ENCODE data around the gene HBD.

HBD gene

DNA sequence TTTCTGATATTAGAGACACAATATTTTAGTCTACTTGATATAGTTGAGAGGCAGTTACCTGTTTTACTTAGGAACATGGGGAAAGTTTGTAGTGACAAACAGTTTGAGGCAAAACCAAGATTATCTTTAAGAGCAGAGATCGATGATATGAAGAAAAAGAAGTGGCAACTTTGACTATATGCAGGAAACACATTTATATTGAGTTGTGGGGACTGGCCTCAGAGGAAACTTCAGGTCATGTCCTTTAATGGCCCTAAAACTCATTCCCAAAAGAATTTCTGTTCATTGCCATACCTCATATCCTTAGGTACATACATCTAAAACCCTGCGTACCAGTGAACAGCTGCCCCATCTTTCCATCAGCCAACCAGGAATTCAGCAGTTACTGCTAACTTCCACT lies 10.9 kb upstream of the HBD start:
- no peaks in the 10 kb centered on the region for H3K4me1 Mint-ChIP-seq
- H3K9me3 Mint-ChIP-seq = no peaks in the 10 kb centered on the region
- DNase-seq (ENCODE audit: low spot score in 2 of 2) (no peak), ATAC-seq (no peak)
- H3K36me3 Mint-ChIP-seq = no peaks in the 10 kb centered on the region
- H3K4me3 Mint-ChIP-seq = no peak overlapping the region
- H3K27ac Mint-ChIP-seq = no peak overlapping the region

DNA sequence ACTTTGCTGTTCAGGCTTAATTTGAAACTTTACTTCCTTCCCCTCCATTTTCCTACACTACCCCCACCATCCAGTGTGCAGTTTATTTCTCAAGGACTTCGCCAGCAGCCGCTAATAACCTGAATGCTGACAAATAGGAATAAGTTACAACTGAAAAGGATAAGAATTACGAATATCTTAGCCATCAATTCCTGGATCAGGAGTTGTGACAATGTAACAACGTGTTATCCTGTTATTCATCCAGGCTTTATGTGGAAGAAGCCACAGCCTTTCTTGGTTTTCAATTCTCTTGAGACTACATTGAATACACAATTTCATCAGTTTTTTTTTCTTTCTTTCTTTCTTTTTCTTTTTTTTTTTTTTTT lies 9.5 kb upstream of the HBD start:
- no peak overlapping the region for H3K4me3 Mint-ChIP-seq
- no peaks in the 10 kb centered on the region for H3K9me3 Mint-ChIP-seq
- ATAC-seq = no peak
- H3K27ac Mint-ChIP-seq = no peak overlapping the region
- DNase-seq (ENCODE audit: low spot score in 2 of 2) = no peak
- no peaks in the 10 kb centered on the region for H3K36me3 Mint-ChIP-seq
- no peaks in the 10 kb centered on the region for H3K4me1 Mint-ChIP-seq

DNA sequence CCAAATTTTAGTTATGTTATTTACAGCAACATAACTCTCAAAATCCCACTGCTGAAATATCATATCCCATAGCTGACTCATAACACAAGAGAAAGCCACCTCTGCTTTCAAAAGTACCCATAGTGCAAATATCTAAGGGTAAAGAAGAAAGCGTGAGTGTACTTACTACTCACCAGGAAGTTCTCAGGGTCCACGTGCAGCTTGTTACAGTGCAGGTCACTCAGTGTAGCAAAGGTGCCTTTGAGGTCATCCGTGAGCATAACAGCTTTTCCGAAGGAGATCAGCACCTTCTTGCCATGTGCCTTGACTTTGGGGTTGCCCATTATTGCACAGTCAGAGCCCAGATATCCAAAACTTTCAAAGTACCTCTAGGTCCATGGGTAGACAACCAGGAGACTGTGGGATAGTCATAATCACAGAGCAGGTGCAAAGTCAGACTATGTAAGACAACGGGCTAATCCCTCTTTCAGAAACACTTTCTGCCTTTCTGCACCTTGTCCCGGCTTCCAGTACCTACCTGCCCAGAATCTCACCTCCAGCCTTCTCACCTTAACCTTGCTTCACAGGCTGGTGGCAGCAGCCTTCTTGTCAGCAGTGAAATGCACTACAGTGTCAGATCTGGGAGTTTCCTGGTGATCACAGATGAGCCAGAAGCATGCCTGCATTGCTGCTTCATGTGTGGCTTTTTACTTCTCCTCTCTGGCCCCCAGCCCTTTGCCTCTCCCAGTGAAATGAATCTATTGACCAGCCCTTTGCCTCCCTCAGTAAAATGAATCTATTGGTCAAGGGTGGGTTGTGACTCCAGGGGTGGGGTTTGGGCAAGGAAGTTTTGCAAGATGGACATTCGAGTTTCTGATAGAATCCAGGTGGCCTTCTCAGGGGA lies 8.9 kb upstream of the HBD start:
- Mint-ChIP-seq H3K4me1 (no peaks in the 10 kb centered on the region), H3K9me3 (no peaks in the 10 kb centered on the region), H3K4me3 (no peak overlapping the region), H3K36me3 (no peaks in the 10 kb centered on the region), H3K27ac (no peak overlapping the region)
- DNase-seq (ENCODE audit: low spot score in 2 of 2) (no peak), ATAC-seq (no peak)

- no peaks in the 10 kb centered on the region for H3K36me3 Mint-ChIP-seq
- no peak for ATAC-seq
- no peaks in the 10 kb centered on the region for H3K9me3 Mint-ChIP-seq
- no peak for DNase-seq (ENCODE audit: low spot score in 2 of 2)
- no peak overlapping the region for H3K4me3 Mint-ChIP-seq
- no peak overlapping the region for H3K27ac Mint-ChIP-seq
- no peaks in the 10 kb centered on the region for H3K4me1 Mint-ChIP-seq
These were observed 7.9 kb upstream of the HBD start for GRCh38 chr11:5242208-5242607.

DNA sequence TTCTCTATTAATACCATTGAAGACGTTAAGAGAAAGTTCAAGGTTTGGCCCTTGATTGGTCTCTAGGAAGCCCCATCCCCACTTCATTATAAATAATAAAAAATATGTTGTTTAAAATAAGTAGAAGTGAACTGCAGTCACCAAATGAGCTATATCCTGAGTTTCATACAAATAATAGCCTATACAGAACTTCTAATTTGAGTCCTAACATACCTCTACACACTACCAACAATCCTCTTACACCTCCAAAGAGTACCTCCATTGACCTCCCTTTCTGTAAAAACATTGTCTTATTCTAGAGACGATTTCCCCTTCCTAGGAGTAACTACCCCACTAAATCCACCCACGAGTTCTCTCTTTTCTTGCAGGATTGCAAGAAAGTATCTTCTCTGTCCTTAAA lies 7.2 kb upstream of the HBD start:
- Mint-ChIP-seq H3K27ac (no peak overlapping the region), H3K4me1 (no peaks in the 10 kb centered on the region), H3K36me3 (no peaks in the 10 kb centered on the region), H3K9me3 (no peaks in the 10 kb centered on the region), H3K4me3 (no peak overlapping the region)
- no peak for ATAC-seq
- no peak for DNase-seq (ENCODE audit: low spot score in 2 of 2)

- DNase-seq (ENCODE audit: low spot score in 2 of 2) = no peak
- Mint-ChIP-seq H3K4me3 (no peak overlapping the region), H3K36me3 (no peaks in the 10 kb centered on the region), H3K4me1 (no peaks in the 10 kb centered on the region), H3K9me3 (no peaks in the 10 kb centered on the region), H3K27ac (no peak overlapping the region)
- ATAC-seq = no peak
These were observed 6.2 kb upstream of the HBD start for GRCh38 chr11:5240458-5240857.

DNA sequence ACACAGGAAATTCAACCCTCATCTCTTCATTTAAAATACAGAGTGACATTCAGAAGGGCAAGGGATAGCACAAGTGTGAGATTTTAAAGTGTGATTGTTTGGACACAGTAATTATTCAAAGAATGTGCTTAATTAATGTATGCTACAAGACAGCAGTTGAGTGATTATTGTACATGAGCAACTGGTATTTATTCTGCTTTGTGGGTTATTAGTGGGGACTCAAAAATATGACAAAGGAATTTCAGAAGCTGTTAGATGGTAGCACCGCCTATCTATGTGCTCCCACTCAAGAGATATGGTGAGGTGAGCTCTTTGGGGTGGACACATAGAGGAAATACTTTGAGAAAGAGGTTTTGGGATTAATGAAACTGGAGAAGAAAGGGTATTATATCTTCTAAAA lies 5.8 kb upstream of the HBD start:
- DNase-seq (ENCODE audit: low spot score in 2 of 2) = no peak
- ATAC-seq = no peak
- Mint-ChIP-seq H3K27ac (no peak overlapping the region), H3K4me3 (no peak overlapping the region), H3K36me3 (no peaks in the 10 kb centered on the region), H3K4me1 (no peaks in the 10 kb centered on the region), H3K9me3 (no peaks in the 10 kb centered on the region)

DNA sequence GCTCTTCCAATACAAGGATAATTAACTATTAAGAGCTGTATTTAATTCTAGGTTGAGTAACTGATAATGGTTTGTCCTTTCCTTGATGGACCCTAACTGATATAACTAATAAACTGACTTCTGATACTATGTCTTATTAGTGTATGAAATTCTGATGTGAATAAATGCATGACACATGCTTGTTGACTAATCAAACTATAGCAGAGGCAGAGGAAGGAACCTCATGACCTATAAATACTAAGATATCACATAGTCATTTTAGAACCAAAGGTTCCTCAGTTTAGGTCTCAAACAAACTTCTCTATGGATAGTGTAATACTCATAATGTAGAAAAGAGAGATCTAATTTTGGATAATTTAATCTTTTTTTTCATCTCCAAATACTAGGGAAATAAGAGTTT lies 4.8 kb upstream of the HBD start:
- ATAC-seq (no peak), DNase-seq (ENCODE audit: low spot score in 2 of 2) (no peak)
- Mint-ChIP-seq H3K4me1 (no peaks in the 10 kb centered on the region), H3K4me3 (no peak overlapping the region), H3K36me3 (no peaks in the 10 kb centered on the region), H3K9me3 (no peaks in the 10 kb centered on the region), H3K27ac (no peak overlapping the region)

DNA sequence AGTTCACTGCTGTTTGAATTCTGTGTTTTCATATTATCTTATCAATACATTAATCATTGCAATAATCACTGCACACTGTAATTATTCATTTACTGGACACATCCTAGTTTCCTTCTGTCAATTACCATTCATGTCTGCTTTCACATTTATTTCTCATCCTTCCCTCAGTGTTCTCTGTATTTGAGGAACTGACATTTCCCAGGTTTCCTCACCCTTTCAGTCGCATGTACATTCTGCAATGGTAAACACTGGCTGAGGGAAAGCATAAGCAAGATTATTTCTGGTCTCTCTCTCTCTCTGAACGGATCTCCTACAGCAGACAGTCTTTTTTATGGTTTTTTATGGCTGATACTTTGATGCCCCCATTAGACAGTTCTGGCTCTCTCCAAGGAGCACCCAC lies 4.2 kb upstream of the HBD start:
- ATAC-seq (no peak), DNase-seq (ENCODE audit: low spot score in 2 of 2) (no peak)
- Mint-ChIP-seq H3K27ac (no peak overlapping the region), H3K9me3 (no peaks in the 10 kb centered on the region), H3K36me3 (no peaks in the 10 kb centered on the region), H3K4me3 (no peak overlapping the region), H3K4me1 (no peaks in the 10 kb centered on the region)

DNA sequence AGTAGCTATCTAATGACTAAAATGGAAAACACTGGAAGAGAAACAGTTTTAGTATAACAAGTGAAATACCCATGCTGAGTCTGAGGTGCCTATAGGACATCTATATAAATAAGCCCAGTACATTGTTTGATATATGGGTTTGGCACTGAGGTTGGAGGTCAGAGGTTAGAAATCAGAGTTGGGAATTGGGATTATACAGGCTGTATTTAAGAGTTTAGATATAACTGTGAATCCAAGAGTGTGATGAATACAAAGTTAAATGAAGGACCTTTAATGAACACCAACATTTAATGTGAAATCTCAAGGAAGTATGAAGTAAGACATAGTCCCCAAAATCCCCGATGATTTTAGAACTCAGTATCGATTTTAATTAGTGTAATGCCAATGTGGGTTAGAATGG lies 3.1 kb upstream of the HBD start:
- no peaks in the 10 kb centered on the region for H3K9me3 Mint-ChIP-seq
- ATAC-seq (no peak), DNase-seq (ENCODE audit: low spot score in 2 of 2) (no peak)
- H3K4me1 Mint-ChIP-seq = no peaks in the 10 kb centered on the region
- no peaks in the 10 kb centered on the region for H3K36me3 Mint-ChIP-seq
- H3K4me3 Mint-ChIP-seq = no peak overlapping the region
- no peak overlapping the region for H3K27ac Mint-ChIP-seq

DNA sequence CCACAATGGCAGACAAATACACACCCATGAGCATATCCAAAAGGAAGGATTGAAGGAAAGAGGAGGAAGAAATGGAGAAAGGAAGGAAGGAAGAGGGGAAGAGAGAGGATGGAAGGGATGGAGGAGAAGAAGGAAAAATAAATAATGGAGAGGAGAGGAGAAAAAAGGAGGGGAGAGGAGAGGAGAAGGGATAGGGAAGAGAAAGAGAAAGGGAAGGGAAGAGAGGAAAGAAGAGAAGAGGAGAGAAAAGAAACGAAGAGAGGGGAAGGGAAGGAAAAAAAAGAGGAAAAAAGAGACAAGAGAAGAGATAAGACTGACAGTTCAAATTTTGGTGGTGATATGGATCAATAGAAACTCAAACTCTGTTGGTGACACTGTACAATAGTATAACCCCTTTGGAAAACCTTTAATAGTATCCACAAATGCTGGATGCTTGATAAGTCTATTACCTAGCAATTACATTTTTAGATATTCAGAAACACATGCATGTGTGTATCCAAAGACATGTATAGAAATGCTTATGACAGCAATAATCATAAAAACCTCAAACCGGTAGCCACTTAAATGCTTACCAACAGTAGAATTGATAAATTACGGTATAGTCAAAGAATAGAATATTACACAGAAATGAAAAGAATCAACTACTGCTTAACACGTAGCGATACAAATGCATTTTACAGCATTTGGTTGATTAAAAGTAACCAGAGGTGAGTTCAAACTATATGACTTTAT lies 1.2 kb upstream of the HBD start:
- H3K27ac Mint-ChIP-seq = no peak overlapping the region
- H3K4me3 Mint-ChIP-seq = no peak overlapping the region
- H3K4me1 Mint-ChIP-seq = no peaks in the 10 kb centered on the region
- ATAC-seq (no peak), DNase-seq (ENCODE audit: low spot score in 2 of 2) (no peak)
- no peaks in the 10 kb centered on the region for H3K36me3 Mint-ChIP-seq
- no peaks in the 10 kb centered on the region for H3K9me3 Mint-ChIP-seq

GRCh38 chr11:5233307-5233706 lies 976 bp downstream of the HBD start:
- Mint-ChIP-seq H3K4me3 (no peak overlapping the region), H3K27ac (no peak overlapping the region), H3K9me3 (no peaks in the 10 kb centered on the region), H3K36me3 (no peaks in the 10 kb centered on the region), H3K4me1 (no peaks in the 10 kb centered on the region)
- ATAC-seq (no peak), DNase-seq (ENCODE audit: low spot score in 2 of 2) (no peak)

DNA sequence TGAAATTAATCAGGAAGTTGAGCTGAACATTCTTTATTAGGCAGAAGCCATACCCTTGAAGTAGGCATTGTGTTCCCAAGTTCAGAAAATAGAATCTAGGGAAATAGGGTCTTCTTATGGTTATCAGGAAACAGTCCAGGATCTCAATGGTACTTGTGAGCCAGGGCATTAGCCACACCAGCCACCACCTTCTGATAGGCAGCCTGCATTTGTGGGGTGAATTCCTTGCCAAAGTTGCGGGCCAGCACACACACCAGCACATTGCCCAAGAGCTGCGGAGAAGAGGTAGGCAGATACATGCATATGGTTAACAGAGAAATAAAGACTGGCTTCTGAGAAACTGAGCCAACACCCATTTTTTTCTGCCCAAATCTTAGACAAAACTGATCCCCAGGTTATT lies 1.5 kb downstream of the HBD start:
- H3K4me1 Mint-ChIP-seq = no peaks in the 10 kb centered on the region
- DNase-seq (ENCODE audit: low spot score in 2 of 2) (no peak), ATAC-seq (no peak)
- H3K4me3 Mint-ChIP-seq = no peak overlapping the region
- H3K27ac Mint-ChIP-seq = no peak overlapping the region
- no peaks in the 10 kb centered on the region for H3K36me3 Mint-ChIP-seq
- H3K9me3 Mint-ChIP-seq = no peaks in the 10 kb centered on the region

DNA sequence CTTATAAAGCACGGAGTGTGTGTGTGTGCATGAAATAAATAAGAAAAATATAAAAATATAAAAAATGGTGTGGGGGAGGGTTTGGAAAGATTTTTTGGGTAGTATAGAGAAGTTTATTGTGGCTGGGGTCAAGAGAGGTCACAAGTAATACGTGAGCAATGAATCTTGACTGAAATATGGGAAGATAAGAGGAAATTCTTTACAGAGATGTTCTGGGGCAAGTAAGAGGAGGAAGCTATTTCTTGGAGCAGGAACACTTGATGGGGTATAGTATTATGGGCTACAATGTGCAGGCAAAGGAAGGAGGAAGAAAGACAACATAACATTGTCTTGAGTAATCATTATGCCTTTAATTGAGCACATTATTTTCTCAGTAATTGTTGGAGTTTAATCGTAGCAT lies 2.1 kb downstream of the HBD start:
- H3K27ac Mint-ChIP-seq = no peak overlapping the region
- H3K4me3 Mint-ChIP-seq = no peak overlapping the region
- no peaks in the 10 kb centered on the region for H3K36me3 Mint-ChIP-seq
- H3K4me1 Mint-ChIP-seq = no peaks in the 10 kb centered on the region
- no peaks in the 10 kb centered on the region for H3K9me3 Mint-ChIP-seq
- DNase-seq (ENCODE audit: low spot score in 2 of 2) (no peak), ATAC-seq (no peak)

GRCh38 chr11:5231111-5231510 lies 3.2 kb downstream of the HBD start:
- DNase-seq (ENCODE audit: low spot score in 2 of 2) (no peak), ATAC-seq (no peak)
- Mint-ChIP-seq H3K4me3 (no peak overlapping the region), H3K9me3 (no peaks in the 10 kb centered on the region), H3K36me3 (no peaks in the 10 kb centered on the region), H3K27ac (no peak overlapping the region), H3K4me1 (no peaks in the 10 kb centered on the region)

GRCh38 chr11:5230266-5230665 lies 4.0 kb downstream of the HBD start:
- ATAC-seq (no peak), DNase-seq (ENCODE audit: low spot score in 2 of 2) (no peak)
- Mint-ChIP-seq H3K4me3 (no peak overlapping the region), H3K36me3 (no peaks in the 10 kb centered on the region), H3K4me1 (no peaks in the 10 kb centered on the region), H3K9me3 (no peaks in the 10 kb centered on the region), H3K27ac (no peak overlapping the region)

Data from stimulated activated effector memory CD8-positive, alpha-beta T cell treated with anti-CD3 and anti-CD28 coated beads, Interleukin-12 subunit alpha, Interleukin-12 subunit beta, amount 100 ng/mL, for 72 hours (primary cell).